ENCODE results near the gene XYLT1.

XYLT1 gene

GRCh38 chr16:17062676-17063075, 408.1 kb downstream of the XYLT1 start:
- H3K4me1 ChIP-seq (ENCODE audit: control insufficient read depth, insufficient read depth, low read length): no peaks in the 10 kb centered on the region
- ChIA-PET POLR2A (no interaction called here), CTCF (no interaction called here)
- H3K27ac ChIP-seq (ENCODE audit: extremely low read depth, low read depth, low read length): no peak overlapping the region
- no peaks in the 10 kb centered on the region for H3K36me3 ChIP-seq (ENCODE audit: control insufficient read depth in 2 of 2, insufficient read depth in 1 of 2, low read length in 2 of 2)
- TF ChIP-seq YY2 (tag by site-specific recombination; IDR thresholded peaks at IDR 0.05) (no peak), SCRT2 (tag by site-specific recombination; IDR thresholded peaks at IDR 0.05) (no peak)
- H3K4me3 ChIP-seq (ENCODE audit: low read depth, low read length): no peak overlapping the region
- no peaks in the 10 kb centered on the region for H3K9me3 ChIP-seq (ENCODE audit: control insufficient read depth, insufficient read depth, low read depth, low read length)

- no peaks in the 10 kb centered on the region for H3K4me1 ChIP-seq (ENCODE audit: control insufficient read depth, insufficient read depth, low read length)
- H3K27ac ChIP-seq (ENCODE audit: extremely low read depth, low read depth, low read length): no peak overlapping the region
- TF ChIP-seq ZNF324 (tag by site-specific recombination; IDR thresholded peaks at IDR 0.05): no peak
- TF ChIP-seq SP3 (tag by site-specific recombination; IDR thresholded peaks at IDR 0.05): no peak
- no peak for TF ChIP-seq FEZF1 (tag by site-specific recombination; IDR thresholded peaks at IDR 0.05)
- no peak for TF ChIP-seq ZNF48 (tag by site-specific recombination; IDR thresholded peaks at IDR 0.05)
- no peak for TF ChIP-seq GLI4 (tag by site-specific recombination; IDR thresholded peaks at IDR 0.05)
- no peak for TF ChIP-seq ZNF292 (tag by site-specific recombination; IDR thresholded peaks at IDR 0.05; ENCODE audit: borderline replicate concordance, low read depth)
- no peak for TF ChIP-seq PRDM4 (tag by site-specific recombination; IDR thresholded peaks at IDR 0.05)
- no peak overlapping the region for H3K4me3 ChIP-seq (ENCODE audit: low read depth, low read length)
- CTCF ChIA-PET: no interaction called here
- POLR2A ChIA-PET: no interaction called here
- H3K9me3 ChIP-seq (ENCODE audit: control insufficient read depth, insufficient read depth, low read depth, low read length): no peaks in the 10 kb centered on the region
- no peaks in the 10 kb centered on the region for H3K36me3 ChIP-seq (ENCODE audit: control insufficient read depth in 2 of 2, insufficient read depth in 1 of 2, low read length in 2 of 2)
Observed at GRCh38 chr16:17061326-17061725, 409.4 kb downstream of the XYLT1 start.

GRCh38 chr16:17058471-17058870, 412.3 kb downstream of the XYLT1 start:
- no peak overlapping the region for H3K27ac ChIP-seq (ENCODE audit: extremely low read depth, low read depth, low read length)
- no peak overlapping the region for H3K4me3 ChIP-seq (ENCODE audit: low read depth, low read length)
- H3K9me3 ChIP-seq (ENCODE audit: control insufficient read depth, insufficient read depth, low read depth, low read length): no peaks in the 10 kb centered on the region
- H3K36me3 ChIP-seq (ENCODE audit: control insufficient read depth in 2 of 2, insufficient read depth in 1 of 2, low read length in 2 of 2): no peaks in the 10 kb centered on the region
- no peaks in the 10 kb centered on the region for H3K4me1 ChIP-seq (ENCODE audit: control insufficient read depth, insufficient read depth, low read length)
- ChIA-PET POLR2A (no interaction called here), CTCF (no interaction called here)
- TF ChIP-seq ZNF416 (tag by site-specific recombination; IDR thresholded peaks at IDR 0.05) (no peak), ZNF664 (tag by site-specific recombination; IDR thresholded peaks at IDR 0.05) (no peak), PRDM10 (tag by site-specific recombination; IDR thresholded peaks at IDR 0.05) (no peak), ZBTB48 (tag by site-specific recombination; IDR thresholded peaks at IDR 0.05) (no peak), ZSCAN18 (tag by site-specific recombination; IDR thresholded peaks at IDR 0.05) (no peak), ZNF292 (tag by site-specific recombination; IDR thresholded peaks at IDR 0.05; ENCODE audit: borderline replicate concordance, low read depth) (no peak), ZSCAN5A (tag by site-specific recombination; IDR thresholded peaks at IDR 0.05) (no peak), ZNF335 (tag by site-specific recombination; conservative IDR thresholded peaks at IDR 0.05) (no peak), ZNF248 (tag by site-specific recombination; IDR thresholded peaks at IDR 0.05) (no peak), ZFP37 (tag by site-specific recombination; IDR thresholded peaks at IDR 0.05) (no peak), ZBTB7A (tag by site-specific recombination; IDR thresholded peaks at IDR 0.05; ENCODE audit: low read depth) (no peak), ZNF571 (tag by site-specific recombination; IDR thresholded peaks at IDR 0.05) (no peak), ZBTB8A (tag by site-specific recombination; IDR thresholded peaks at IDR 0.05) (no peak), ZNF488 (tag by site-specific recombination; IDR thresholded peaks at IDR 0.05) (no peak), ZNF121 (tag by site-specific recombination; IDR thresholded peaks at IDR 0.05) (no peak), ZBTB20 (tag by site-specific recombination; IDR thresholded peaks at IDR 0.05) (no peak)

Measured in HEK293 (cell line).